AG04450 (cell line): Measurements from ENCODE around the gene ZNF343. TPM values are rescaled to one million over a fixed set of nuclear protein-coding genes. Genes with fewer than 3 reads are reported as not detected.

Experiments used
- CTCF ChIA-PET: fragments of 300-600, 350-600 bp; formaldehyde crosslinking; extraction: SDS; loops from one replicate; lab custom pipeline; 2022; ENCODE audit warnings: antibody characterized with exemption, inconsistent platforms; lab: Charles Lee
- POLR2A ChIA-PET: fragments of 350-600 bp; formaldehyde crosslinking; extraction: SDS; loops from one replicate; lab custom pipeline; 2021; ENCODE audit warnings: antibody characterized with exemption, inconsistent platforms; lab: Yijun Ruan, JAX
- DNase-seq: peaks from one replicate; pipeline ENCODE4 v3.0.0-alpha.2; 2011; ENCODE audit warnings: low read depth, low spot score
- H3K27ac ChIP-seq: one replicate; pipeline ENCODE4 v1.5.1; 2012; ENCODE audit warnings: low read depth, low read length, control low read depth
- H3K27me3 ChIP-seq: one replicate; pipeline ENCODE4 v1.6.0; 2012; ENCODE audit warnings: low read length; ENCODE audit not compliant: control insufficient read depth, insufficient read depth
- H3K4me3 ChIP-seq: 2 replicates; pipeline ENCODE4 v1.5.1; 2011; ENCODE audit warnings: mild to moderate bottlenecking, low read depth, low read length, control low read depth
- H3K9me3 ChIP-seq: 2 replicates; pipeline ENCODE4 v1.5.1; 2012; ENCODE audit warnings: low read length; ENCODE audit not compliant: control insufficient read depth, insufficient read depth
- polyA plus RNA-seq: library from polyadenylated mRNA; depleted of rRNA; stranded (reverse); fragments of >200 nt; gene quantifications from 2 replicates; pipeline ENCODE4 v1.2.3, GENCODE V29; 2011
- TF ChIP-seq, protein P1 (sequence below): IDR thresholded peaks from 2 replicates; pipeline ENCODE4 v1.5.1; 2011; ENCODE audit warnings: low read depth, low read length, control low read depth, inconsistent platforms

ZNF343 gene
- polyA plus RNA-seq, 1 experiment = 10.8 TPM

GRCh38 chr20:2537101-2537500 lies 28.4 kb upstream of the ZNF343 start:
- H3K4me3 ChIP-seq = no peak overlapping the region
- CTCF ChIA-PET = no interaction called here
- DNase-seq = no peak
- peaks cover 60% of the 10 kb centered on the region for H3K27me3 ChIP-seq
- TF ChIP-seq, protein P1, sequence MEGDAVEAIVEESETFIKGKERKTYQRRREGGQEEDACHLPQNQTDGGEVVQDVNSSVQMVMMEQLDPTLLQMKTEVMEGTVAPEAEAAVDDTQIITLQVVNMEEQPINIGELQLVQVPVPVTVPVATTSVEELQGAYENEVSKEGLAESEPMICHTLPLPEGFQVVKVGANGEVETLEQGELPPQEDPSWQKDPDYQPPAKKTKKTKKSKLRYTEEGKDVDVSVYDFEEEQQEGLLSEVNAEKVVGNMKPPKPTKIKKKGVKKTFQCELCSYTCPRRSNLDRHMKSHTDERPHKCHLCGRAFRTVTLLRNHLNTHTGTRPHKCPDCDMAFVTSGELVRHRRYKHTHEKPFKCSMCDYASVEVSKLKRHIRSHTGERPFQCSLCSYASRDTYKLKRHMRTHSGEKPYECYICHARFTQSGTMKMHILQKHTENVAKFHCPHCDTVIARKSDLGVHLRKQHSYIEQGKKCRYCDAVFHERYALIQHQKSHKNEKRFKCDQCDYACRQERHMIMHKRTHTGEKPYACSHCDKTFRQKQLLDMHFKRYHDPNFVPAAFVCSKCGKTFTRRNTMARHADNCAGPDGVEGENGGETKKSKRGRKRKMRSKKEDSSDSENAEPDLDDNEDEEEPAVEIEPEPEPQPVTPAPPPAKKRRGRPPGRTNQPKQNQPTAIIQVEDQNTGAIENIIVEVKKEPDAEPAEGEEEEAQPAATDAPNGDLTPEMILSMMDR = no peak
- no peaks in the 10 kb centered on the region for H3K9me3 ChIP-seq
- H3K27ac ChIP-seq = no peak overlapping the region
- POLR2A ChIA-PET = no interaction called here

GRCh38 chr20:2536560-2536986 lies 27.9 kb upstream of the ZNF343 start, which contains the start of gene TMC2:
TMC2 (plus strand) TSS chr20:2536573; CDS start chr20:2536622, 49 bp downstream.
- H3K4me3 ChIP-seq = no peak within 1 kb of the TSS
- peaks cover 60% of the 10 kb centered on the region for H3K27me3 ChIP-seq
- no peak within 1 kb of the TSS for H3K27ac ChIP-seq
- TF ChIP-seq, protein P1 = no peak
- ChIA-PET CTCF (no interaction called here), POLR2A (no interaction called here)
- H3K9me3 ChIP-seq = no peaks in the 10 kb centered on the region
- DNase-seq = no peak

DNA sequence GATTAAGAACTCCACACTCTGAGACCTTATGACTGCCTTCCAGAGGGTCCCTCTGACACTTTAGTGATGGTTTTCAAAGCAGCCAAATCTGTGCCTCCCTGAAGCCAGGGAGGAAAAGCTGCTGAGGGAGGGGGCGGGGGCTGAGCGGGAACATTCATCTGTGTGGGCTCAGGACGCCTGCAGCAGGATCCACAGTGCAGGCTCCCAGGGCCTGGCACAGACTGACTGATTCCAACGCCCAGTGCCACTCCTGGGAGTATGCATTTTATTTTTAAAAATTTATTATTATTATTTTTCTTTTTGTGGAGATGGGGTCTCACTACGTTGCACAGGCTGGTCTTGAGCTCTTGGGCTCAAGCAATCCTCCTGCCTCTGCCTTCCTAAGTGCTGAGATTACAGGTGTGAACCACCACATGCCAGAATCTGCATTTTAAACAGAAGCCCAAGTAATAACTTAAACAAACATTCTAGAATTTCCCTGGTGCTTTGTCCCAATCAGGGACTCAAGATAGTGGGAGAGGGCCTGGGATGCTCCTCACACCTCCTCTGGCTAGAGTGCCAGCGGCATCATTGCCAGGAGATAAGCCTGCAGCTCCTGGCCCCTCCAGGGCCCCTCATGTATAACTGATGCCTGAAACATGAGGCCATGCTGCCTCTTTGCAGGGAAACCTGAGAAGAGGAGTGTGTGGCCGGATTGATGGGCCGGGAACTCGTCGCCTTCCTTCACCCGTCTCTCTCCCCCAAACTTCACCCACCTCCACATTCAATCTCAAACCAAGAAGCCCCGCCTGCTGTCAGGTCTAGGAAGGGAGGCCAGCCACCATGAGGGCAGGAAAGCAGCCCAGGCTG lies 27.2 kb upstream of the ZNF343 start:
- CTCF ChIA-PET = interaction anchor here (0.7 to 1.4 kb wide), 2 partner anchors 15 to 37 kb away, joined by 3 to 4 read pairs; no protein-coding TSS in a partner anchor
- POLR2A ChIA-PET = no interaction called here

DNA sequence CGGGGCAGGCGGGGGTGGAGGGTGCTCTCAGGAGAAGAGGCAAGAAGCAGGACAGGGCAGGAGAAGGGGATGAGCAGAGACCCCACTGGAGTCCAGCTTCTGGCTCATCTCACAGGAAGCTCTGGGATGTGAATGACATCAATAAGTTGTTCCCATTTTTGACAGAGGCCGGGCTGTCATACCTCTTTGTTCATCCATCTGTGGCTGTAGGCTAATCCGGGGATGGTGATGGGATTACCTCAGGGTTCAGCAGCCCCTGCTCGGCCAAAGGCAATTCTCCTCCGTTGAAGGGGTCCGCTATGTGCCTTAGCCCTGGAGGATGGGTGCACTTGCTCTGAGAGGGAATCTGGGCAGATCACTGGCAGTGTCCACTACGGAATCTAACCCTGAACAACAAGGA lies 24.4 kb upstream of the ZNF343 start:
- POLR2A ChIA-PET = no interaction called here
- no peak for DNase-seq
- H3K9me3 ChIP-seq = no peaks in the 10 kb centered on the region
- no peak overlapping the region for H3K4me3 ChIP-seq
- peaks cover 46% of the 10 kb centered on the region for H3K27me3 ChIP-seq
- CTCF ChIA-PET = interaction anchor here (0.6 kb wide), 1 partner anchor 11 kb away, joined by 3 read pairs; no protein-coding TSS in a partner anchor
- TF ChIP-seq, protein P1 = no peak
- H3K27ac ChIP-seq = no peak overlapping the region

More for the DNA sequence above, 27.2 kb upstream of the ZNF343 start:
- no peak overlapping the region for H3K27ac ChIP-seq
- TF ChIP-seq, protein P1 = no peak
- DNase-seq = no peak
- peaks cover 56% of the 10 kb centered on the region for H3K27me3 ChIP-seq
- no peaks in the 10 kb centered on the region for H3K9me3 ChIP-seq
- H3K4me3 ChIP-seq = no peak overlapping the region
